A673 (cell line): ENCODE data around the gene ZC3H12D. TPM values are rescaled to one million over a fixed set of nuclear protein-coding genes. Genes with fewer than 3 reads are reported as not detected.

Source experiments
- BruUV-seq: library from RNA; stranded (reverse); fragments of 400-500 nt; replicated peaks from 2 replicates; lab custom pipeline; 2021; lab: Mats Ljungman, UMichigan
- CTCF ChIA-PET: fragments of 300-600 bp; sonication (Branson Sonifier 250); formaldehyde crosslinking; loops from one replicate; lab custom pipeline; 2022; ENCODE audit warnings: antibody characterized with exemption; lab: Charles Lee
- POLR2A ChIA-PET: fragments of 300-600 bp; sonication (Branson Sonifier 250); formaldehyde crosslinking; loops from one replicate; lab custom pipeline; 2022; ENCODE audit warnings: antibody characterized with exemption; ENCODE audit not compliant: low non-redundant PET; lab: Charles Lee
- DNase-seq: peaks from one replicate; pipeline ENCODE4 v3.0.0-alpha.2; 2015; ENCODE audit warnings: low spot score
- H3K27ac ChIP-seq: fragments of 200-600 bp; sonication (generic); 2 replicates; pipeline ENCODE4 v1.5.1; 2016; ENCODE audit warnings: mixed run types, low read depth, mild to moderate bottlenecking, mixed read lengths, antibody characterized with exemption, low read length; ENCODE audit not compliant: poor library complexity, severe bottlenecking
- H3K27me3 ChIP-seq: fragments of 200-600 bp; sonication (generic); replicated peaks from 2 replicates; pipeline ENCODE4 v1.6.1; 2017; ENCODE audit warnings: mixed run types, low read depth, mild to moderate bottlenecking, mixed read lengths, antibody characterized with exemption, low read length; ENCODE audit not compliant: insufficient read depth, poor library complexity
- H3K36me3 ChIP-seq: fragments of 200-600 bp; sonication (generic); 2 replicates; pipeline ENCODE4 v1.6.1; 2016; ENCODE audit warnings: mixed run types, mild to moderate bottlenecking, mixed read lengths, antibody characterized with exemption, low read length; ENCODE audit not compliant: insufficient read depth, poor library complexity, severe bottlenecking
- H3K4me1 ChIP-seq: fragments of 200-600 bp; sonication (generic); 2 replicates; pipeline ENCODE4 v1.6.1; 2017; ENCODE audit warnings: mixed run types, mild to moderate bottlenecking, mixed read lengths, antibody characterized with exemption, low read length; ENCODE audit not compliant: insufficient read depth, poor library complexity, severe bottlenecking
- H3K4me3 ChIP-seq: fragments of 200-600 bp; sonication (generic); 2 replicates; pipeline ENCODE4 v1.5.1; 2016; ENCODE audit warnings: low read depth, mixed run types, mild to moderate bottlenecking, mixed read lengths, low read length; ENCODE audit not compliant: poor library complexity, severe bottlenecking
- H3K9me3 ChIP-seq: fragments of 200-600 bp; sonication (generic); 2 replicates; pipeline ENCODE4 v1.6.1; 2016; ENCODE audit warnings: mixed run types, low read depth, mild to moderate bottlenecking, mixed read lengths, antibody characterized with exemption, low read length; ENCODE audit not compliant: poor library complexity, severe bottlenecking
- EZH2 ChIP-seq: fragments of 200-600 bp; sonication (generic); IDR thresholded peaks from 2 replicates; pipeline ENCODE4 v1.6.1; 2017; ENCODE audit warnings: borderline replicate concordance, low read depth, mild to moderate bottlenecking, mixed read lengths, antibody characterized with exemption, low read length; ENCODE audit not compliant: poor library complexity, severe bottlenecking
- intact Hi-C: fragments of 100-400 bp; cut with micrococcal nuclease; formaldehyde crosslinking; loops from one replicate; pipeline ENCODE4 v1.10.0; 2022; ENCODE audit not compliant: unreplicated experiment
- total RNA-seq: library from RNA; stranded (reverse); gene quantifications from 2 replicates; pipeline ENCODE4 v1.2.3, GENCODE V29; 2021
- TF ChIP-seq, protein P1 (sequence below): fragments of 300-800, 200-600 bp; sonication (generic); conservative IDR thresholded peaks from 2 replicates; pipeline ENCODE4 v1.5.1; 2017; ENCODE audit warnings: low read depth, mild to moderate bottlenecking, antibody characterized with exemption, low read length, moderate library complexity, mixed read lengths

The ZC3H12D gene
- total RNA-seq, 1 experiment from 2014 or later: 0.30 TPM

DNA sequence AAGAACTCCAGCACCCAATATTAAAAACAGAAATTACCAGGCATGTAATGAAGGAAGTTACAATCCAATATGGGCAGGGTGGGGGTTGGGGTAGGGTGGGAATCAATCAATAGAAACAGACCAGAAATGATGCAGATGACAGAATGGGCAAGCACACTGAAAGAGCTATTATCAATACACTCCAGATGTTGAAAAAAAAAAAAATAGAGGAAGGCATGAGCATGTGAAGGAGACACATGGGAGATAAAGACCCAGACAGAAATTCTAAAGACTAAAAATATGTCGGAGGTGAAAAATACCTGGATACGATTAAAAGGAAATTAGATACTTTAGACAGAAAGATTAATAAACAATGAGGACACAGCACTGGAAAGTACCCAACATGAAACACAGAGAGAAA is 19.1 kb upstream of the ZC3H12D start:
- ChIA-PET CTCF (no interaction called here), POLR2A (no interaction called here)
- no TSS peak for BruUV-seq
- H3K27me3 ChIP-seq: no peaks in the 10 kb centered on the region
- TF ChIP-seq EZH2: no peak
- TF ChIP-seq, protein P1, sequence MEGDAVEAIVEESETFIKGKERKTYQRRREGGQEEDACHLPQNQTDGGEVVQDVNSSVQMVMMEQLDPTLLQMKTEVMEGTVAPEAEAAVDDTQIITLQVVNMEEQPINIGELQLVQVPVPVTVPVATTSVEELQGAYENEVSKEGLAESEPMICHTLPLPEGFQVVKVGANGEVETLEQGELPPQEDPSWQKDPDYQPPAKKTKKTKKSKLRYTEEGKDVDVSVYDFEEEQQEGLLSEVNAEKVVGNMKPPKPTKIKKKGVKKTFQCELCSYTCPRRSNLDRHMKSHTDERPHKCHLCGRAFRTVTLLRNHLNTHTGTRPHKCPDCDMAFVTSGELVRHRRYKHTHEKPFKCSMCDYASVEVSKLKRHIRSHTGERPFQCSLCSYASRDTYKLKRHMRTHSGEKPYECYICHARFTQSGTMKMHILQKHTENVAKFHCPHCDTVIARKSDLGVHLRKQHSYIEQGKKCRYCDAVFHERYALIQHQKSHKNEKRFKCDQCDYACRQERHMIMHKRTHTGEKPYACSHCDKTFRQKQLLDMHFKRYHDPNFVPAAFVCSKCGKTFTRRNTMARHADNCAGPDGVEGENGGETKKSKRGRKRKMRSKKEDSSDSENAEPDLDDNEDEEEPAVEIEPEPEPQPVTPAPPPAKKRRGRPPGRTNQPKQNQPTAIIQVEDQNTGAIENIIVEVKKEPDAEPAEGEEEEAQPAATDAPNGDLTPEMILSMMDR: no peak
- no peaks in the 10 kb centered on the region for H3K36me3 ChIP-seq
- no peak for DNase-seq
- intact Hi-C loops: no loop called here
- no peak overlapping the region for H3K4me3 ChIP-seq
- no peaks in the 10 kb centered on the region for H3K9me3 ChIP-seq
- H3K27ac ChIP-seq: no peak overlapping the region
- H3K4me1 ChIP-seq: peaks cover 2% of the 10 kb centered on the region

DNA sequence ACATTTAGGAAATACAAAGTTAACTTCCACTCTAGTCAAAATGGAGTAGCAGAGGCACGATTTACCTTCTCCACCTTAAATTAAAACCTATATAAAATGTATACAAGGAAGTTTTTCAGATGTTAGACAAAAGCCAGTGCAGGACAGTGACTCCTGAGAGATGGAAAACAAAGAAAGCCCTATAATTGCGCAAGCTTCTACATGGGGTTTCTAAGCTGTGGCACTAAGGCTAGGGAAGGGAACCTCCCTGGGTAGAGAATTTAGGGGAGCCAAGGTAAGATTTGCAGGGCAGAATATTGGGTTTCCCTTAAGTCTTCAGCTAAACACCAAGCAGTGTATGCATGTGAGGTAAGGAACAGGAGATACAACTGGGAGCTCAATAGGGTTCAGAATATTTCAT is 18.5 kb upstream of the ZC3H12D start:
- ChIA-PET POLR2A (no interaction called here), CTCF (no interaction called here)
- Histone ChIP-seq H3K4me1 (peaks cover 3% of the 10 kb centered on the region), H3K4me3 (no peak overlapping the region), H3K27ac (no peak overlapping the region), H3K36me3 (no peaks in the 10 kb centered on the region), H3K9me3 (no peaks in the 10 kb centered on the region), H3K27me3 (no peaks in the 10 kb centered on the region)
- TF ChIP-seq, protein P1: no peak
- TF ChIP-seq EZH2: no peak
- no TSS peak for BruUV-seq
- intact Hi-C loops: no loop called here
- DNase-seq: no peak

DNA sequence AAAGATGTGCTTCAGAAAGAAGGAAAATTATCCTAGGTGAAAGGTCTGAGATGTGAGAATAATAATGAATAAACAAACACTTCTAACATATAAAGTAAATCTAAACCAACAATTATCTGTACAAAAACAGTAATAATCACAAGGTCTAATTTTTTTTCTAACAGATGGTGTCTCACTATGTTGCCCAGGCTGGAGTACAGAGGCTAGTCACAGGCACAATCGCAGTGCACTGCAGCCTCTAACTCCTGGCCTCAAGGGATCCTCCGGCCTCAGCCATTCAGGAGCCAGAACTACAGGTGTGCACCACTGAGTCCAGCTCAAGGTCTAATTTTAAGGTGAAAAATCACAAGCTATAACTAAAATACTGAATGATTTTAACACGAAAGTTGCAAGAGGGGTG is 17.0 kb upstream of the ZC3H12D start:
- H3K36me3 ChIP-seq: no peaks in the 10 kb centered on the region
- CTCF ChIA-PET: interaction anchor here (0.6 kb wide), 1 partner anchor 482 kb away, joined by 4 read pairs; no protein-coding TSS in a partner anchor

More for the DNA sequence above, 17.0 kb upstream of the ZC3H12D start:
- intact Hi-C loops: no loop called here
- BruUV-seq: no TSS peak
- peaks cover 3% of the 10 kb centered on the region for H3K4me1 ChIP-seq
- H3K27ac ChIP-seq: no peak overlapping the region
- POLR2A ChIA-PET: no interaction called here
- TF ChIP-seq EZH2: no peak
- TF ChIP-seq, protein P1: no peak
- no peak overlapping the region for H3K4me3 ChIP-seq
- no peak for DNase-seq
- H3K27me3 ChIP-seq: no peaks in the 10 kb centered on the region
- H3K9me3 ChIP-seq: no peaks in the 10 kb centered on the region
